H9 (cell line): Measurements from ENCODE around the gene DYTN. TPM values are rescaled to one million over a fixed set of nuclear protein-coding genes. Genes with fewer than 3 reads are reported as not detected.

ENCODE experiments used
- DNase-seq: peaks from one replicate; pipeline ENCODE4 v3.0.0-alpha.2; 2017
- H2AFZ ChIP-seq: one replicate; pipeline ENCODE4 v1.6.1; 2013; ENCODE audit warnings: mild to moderate bottlenecking, low read length, control low read depth, moderate library complexity
- H2AK5ac ChIP-seq: 2 replicates; pipeline ENCODE4 v1.6.1; 2013; ENCODE audit warnings: low read length, control low read depth, mixed read lengths; ENCODE audit not compliant: insufficient read length
- H2BK120ac ChIP-seq: one replicate; pipeline ENCODE4 v1.6.1; 2013; ENCODE audit warnings: low read depth, mild to moderate bottlenecking, low read length, control low read depth, inconsistent platforms; ENCODE audit not compliant: poor library complexity, severe bottlenecking
- H2BK12ac ChIP-seq: 2 replicates; pipeline ENCODE4 v1.6.1; 2013; ENCODE audit warnings: low read length, control low read depth, mixed read lengths, low read depth; ENCODE audit not compliant: insufficient read length
- H2BK15ac ChIP-seq: 2 replicates; pipeline ENCODE4 v1.6.1; 2013; ENCODE audit warnings: low read depth, low read length, control low read depth
- H2BK20ac ChIP-seq: one replicate; pipeline ENCODE4 v1.6.1; 2013; ENCODE audit warnings: low read depth, mild to moderate bottlenecking, low read length, control low read depth, inconsistent platforms; ENCODE audit not compliant: poor library complexity, severe bottlenecking
- H2BK5ac ChIP-seq: 2 replicates; pipeline ENCODE4 v1.6.1; 2013; ENCODE audit warnings: low read length, control low read depth, mixed read lengths; ENCODE audit not compliant: insufficient read length
- H3K14ac ChIP-seq: 2 replicates; pipeline ENCODE4 v1.6.1; 2013; ENCODE audit warnings: low read length, control low read depth; ENCODE audit not compliant: insufficient read depth
- H3K18ac ChIP-seq: 2 replicates; pipeline ENCODE4 v1.6.1; 2013; ENCODE audit warnings: low read depth, mild to moderate bottlenecking, mixed read lengths, low read length, control low read depth; ENCODE audit not compliant: insufficient read length
- H3K23ac ChIP-seq: 2 replicates; pipeline ENCODE4 v1.6.1; 2013; ENCODE audit warnings: low read length, control low read depth, mixed read lengths, low read depth; ENCODE audit not compliant: insufficient read length
- H3K23me2 ChIP-seq: 2 replicates; pipeline ENCODE4 v1.6.1; 2013; ENCODE audit warnings: low read depth, mild to moderate bottlenecking, mixed read lengths, low read length, control low read depth; ENCODE audit not compliant: insufficient read length, poor library complexity, severe bottlenecking
- H3K27ac ChIP-seq: 2 replicates; pipeline ENCODE4 v1.5.1; 2013; ENCODE audit warnings: low read length, control low read depth, mixed read lengths, low read depth; ENCODE audit not compliant: insufficient read length
- H3K27me3 ChIP-seq: 2 replicates; pipeline ENCODE4 v1.6.1; 2013; ENCODE audit warnings: low read length, control low read depth, inconsistent platforms; ENCODE audit not compliant: insufficient read depth
- H3K4ac ChIP-seq: 2 replicates; pipeline ENCODE4 v1.6.1; 2013; ENCODE audit warnings: low read depth, mild to moderate bottlenecking, control low read depth, inconsistent platforms, low read length, moderate library complexity
- H3K4me1 ChIP-seq: 2 replicates; pipeline ENCODE4 v1.6.1; 2013; ENCODE audit warnings: low read length, control low read depth, inconsistent platforms; ENCODE audit not compliant: insufficient read depth
- H3K4me2 ChIP-seq: 2 replicates; pipeline ENCODE4 v1.6.1; 2013; ENCODE audit warnings: low read length, control low read depth, mixed read lengths; ENCODE audit not compliant: insufficient read length, insufficient read depth
- H3K56ac ChIP-seq: 2 replicates; pipeline ENCODE4 v1.6.1; 2013; ENCODE audit warnings: low read depth, mild to moderate bottlenecking, mixed read lengths, low read length, control low read depth; ENCODE audit not compliant: insufficient read length
- H3K79me1 ChIP-seq: 2 replicates; pipeline ENCODE4 v1.6.1; 2013; ENCODE audit warnings: low read depth, mild to moderate bottlenecking, moderate library complexity, low read length, control low read depth, inconsistent platforms; ENCODE audit not compliant: insufficient read depth, poor library complexity, severe bottlenecking
- H3K79me2 ChIP-seq: 2 replicates; pipeline ENCODE4 v1.6.1; 2013; ENCODE audit warnings: low read length, control low read depth, inconsistent platforms; ENCODE audit not compliant: insufficient read depth
- H3K9ac ChIP-seq: 2 replicates; pipeline ENCODE4 v1.6.1; 2013; ENCODE audit warnings: low read length, control low read depth, mixed read lengths; ENCODE audit not compliant: insufficient read length; ENCODE audit errors: extremely low read depth
- H3K9me3 ChIP-seq: one replicate; pipeline ENCODE4 v1.6.1; 2013; ENCODE audit warnings: low read depth, low read length, inconsistent platforms; ENCODE audit not compliant: control insufficient read depth
- H3T11ph ChIP-seq: one replicate; pipeline ENCODE4 v1.6.1; 2013; ENCODE audit warnings: mild to moderate bottlenecking, low read length, control low read depth, inconsistent platforms
- H4K20me1 ChIP-seq: one replicate; pipeline ENCODE4 v1.6.1; 2013; ENCODE audit not compliant: control insufficient read depth, insufficient read length, insufficient read depth
- H4K5ac ChIP-seq: 2 replicates; pipeline ENCODE4 v1.6.1; 2013; ENCODE audit warnings: low read depth, mild to moderate bottlenecking, mixed read lengths, low read length, control low read depth; ENCODE audit not compliant: insufficient read length
- H4K8ac ChIP-seq: replicated peaks from 2 replicates; pipeline ENCODE4 v1.6.1; 2013; ENCODE audit warnings: low read length, control low read depth, mixed read lengths, low read depth; ENCODE audit not compliant: insufficient read length
- H4K91ac ChIP-seq: 2 replicates; pipeline ENCODE4 v1.6.1; 2013; ENCODE audit warnings: low read depth, mild to moderate bottlenecking, moderate library complexity, mixed read lengths, low read length, control low read depth; ENCODE audit not compliant: insufficient read length
- H3K27ac Mint-ChIP-seq, 3 experiments: 2 replicates in 2 of 3; 3 replicates in 1 of 3; pipeline ENCODE4 v1.8.0; 2020 to 2021; ENCODE audit warnings: mixed read lengths in 3 of 3, mild to moderate bottlenecking in 1 of 3, moderate library complexity in 1 of 3
- H3K27me3 Mint-ChIP-seq: 2 replicates; pipeline ENCODE4 v1.8.0; 2021; ENCODE audit warnings: low read depth, mild to moderate bottlenecking, moderate library complexity, mixed read lengths
- H3K36me3 Mint-ChIP-seq, 3 experiments: 2 replicates in 2 of 3; 3 replicates in 1 of 3; pipeline ENCODE4 v1.8.0; 2020 to 2021; ENCODE audit warnings: low read depth in 3 of 3, mixed read lengths in 3 of 3; ENCODE audit not compliant: insufficient read depth in 1 of 3
- H3K4me1 Mint-ChIP-seq, 2 experiments: 2 replicates each; pipeline ENCODE4 v1.8.0; 2020; ENCODE audit warnings: mixed read lengths in 2 of 2
- H3K4me3 Mint-ChIP-seq, 2 experiments: 2 replicates in 1 of 2; 3 replicates in 1 of 2; pipeline ENCODE4 v1.8.0; 2020 to 2021; ENCODE audit warnings: mild to moderate bottlenecking in 2 of 2, mixed read lengths in 2 of 2, moderate library complexity in 1 of 2
- H3K9me3 Mint-ChIP-seq, 2 experiments: 2 replicates in 1 of 2; 3 replicates in 1 of 2; pipeline ENCODE4 v1.8.0; 2020; ENCODE audit warnings: mild to moderate bottlenecking in 2 of 2, mixed read lengths in 2 of 2, moderate library complexity in 1 of 2
- CTCF ChIP-seq: fragments of 200-600 bp; sonication (generic); conservative IDR thresholded peaks from 3 replicates; pipeline ENCODE4 v1.8.0; 2021; ENCODE audit warnings: antibody characterized with exemption, mild to moderate bottlenecking
- WGBS: extraction: QIAGEN DNeasy Blood & Tissue Kit; methylation state at CpG from one replicate; pipeline ENCODE4 v1.1.7; 2013; ENCODE audit warnings: missing lambda C conversion rate, low lambda C conversion rate, mixed read lengths; ENCODE audit not compliant: insufficient read length; ENCODE audit errors: extremely low coverage; 5-methylcytosine and 5-hydroxymethylcytosine counted together
- total RNA-seq: library from RNA; stranded (reverse); gene quantifications from 2 replicates; pipeline ENCODE4 v1.2.1, GENCODE V29; 2021

Gene DYTN
- total RNA-seq, 1 experiment from 2014 or later: not detected

- Histone ChIP-seq H3K9me3 (no peaks in the 10 kb centered on the region), H4K5ac (no peak within 1 kb of the TSS), H3K4me2 (peak within 1 kb of the TSS; percentile 90), H2BK15ac (no peak within 1 kb of the TSS; the same call in 1 of the 2 replicates), H2AK5ac (no peak within 1 kb of the TSS), H3K4me1 (no peaks in the 10 kb centered on the region), H3T11ph (no peak within 1 kb of the TSS), H3K79me1 (no peaks in the 10 kb centered on the region), H3K4ac (no peak within 1 kb of the TSS), H2BK20ac (no peak within 1 kb of the TSS), H4K20me1 (no peaks in the 10 kb centered on the region), H2BK5ac (no peak within 1 kb of the TSS), H3K14ac (no peak within 1 kb of the TSS; the same call in 1 of the 2 replicates), H2BK12ac (no peak within 1 kb of the TSS), H2AFZ (no peak within 1 kb of the TSS), H3K27me3 (peaks cover 19% of the 10 kb centered on the region; the same call in 1 of the 2 replicates), H3K23me2 (peaks cover 9% of the 10 kb centered on the region), H4K8ac (no peak within 1 kb of the TSS), H2BK120ac (no peak within 1 kb of the TSS), H3K27ac (no peak within 1 kb of the TSS), H3K56ac (no peak within 1 kb of the TSS), H4K91ac (no peak within 1 kb of the TSS), H3K9ac (no peak within 1 kb of the TSS), H3K18ac (no peak within 1 kb of the TSS), H3K79me2 (no peaks in the 10 kb centered on the region), H3K23ac (no peak within 1 kb of the TSS)
- no CpG with 5 or more reads among the region's 56 CpGs for WGBS
- Mint-ChIP-seq H3K27ac (peak within 1 kb of the TSS in 1 of 3 experiments; percentile 18; a peak in 1 of 7 replicates), H3K4me1 (peaks cover 0 to 9% of the 10 kb centered on the region in 2 experiments; a peak in 3 of 4 replicates), H3K36me3 (no peaks in the 10 kb centered on the region), H3K4me3 (peak within 1 kb of the TSS; percentile 71 to 88), H3K27me3 (peaks cover 19% of the 10 kb centered on the region), H3K9me3 (no peaks in the 10 kb centered on the region)
- no peak for TF ChIP-seq CTCF
- peak; percentile 61 for DNase-seq
Measured at GRCh38 chr2:206642075-206643025, 75.8 kb downstream of the DYTN start, which contains the start of gene FAM237A. TSS of gene FAM237A (plus strand) at chr2:206642487. CDS start at chr2:206644237, 1,750 bp downstream.
